GM12875 (cell line): ENCODE results near the gene AMBRA1.

Experiments
- H3K4me3 ChIP-seq: one replicate; pipeline ENCODE4 v1.5.1; 2011; ENCODE audit warnings: low read depth, low read length, control low read depth
- CTCF ChIP-seq: IDR thresholded peaks from 2 replicates; pipeline ENCODE4 v1.5.1; 2011; ENCODE audit warnings: low read depth, mild to moderate bottlenecking, control low read depth, inconsistent platforms, low read length, moderate library complexity, borderline replicate concordance; ENCODE audit not compliant: insufficient read depth

AMBRA1 gene

GRCh38 chr11:46455834-46456233, 138.0 kb downstream of the AMBRA1 start:
- TF ChIP-seq CTCF: no peak
- H3K4me3 ChIP-seq: no peak overlapping the region

GRCh38 chr11:46452918-46453517, 140.8 kb downstream of the AMBRA1 start:
- TF ChIP-seq CTCF: no peak
- H3K4me3 ChIP-seq: no peak overlapping the region

GRCh38 chr11:46451759-46452158, 142.1 kb downstream of the AMBRA1 start:
- no peak for TF ChIP-seq CTCF
- no peak overlapping the region for H3K4me3 ChIP-seq

- H3K4me3 ChIP-seq: no peak overlapping the region
- no peak for TF ChIP-seq CTCF
These were observed 142.9 kb downstream of the AMBRA1 start for GRCh38 chr11:46450846-46451477.

- no peak for TF ChIP-seq CTCF
- no peak overlapping the region for H3K4me3 ChIP-seq
These were observed 146.3 kb downstream of the AMBRA1 start for GRCh38 chr11:46447544-46447943.

GRCh38 chr11:46445920-46446771, 147.7 kb downstream of the AMBRA1 start:
- H3K4me3 ChIP-seq: no peak overlapping the region
- no peak for TF ChIP-seq CTCF
